OCI-LY1 (cell line): ENCODE data around the gene TMEM200A.
"Not testable (repeated sequence)": the region's sequence is repeated elsewhere in the genome, so short reads cannot be mapped to it uniquely, and the experiment has no call there.

Experiments used
- EZH2 ChIP-seq: fragments of 200-600 bp; sonication (generic), shearing (Covaris generic); IDR thresholded peaks from 2 replicates; pipeline ENCODE4 v1.8.0; 2017; ENCODE audit warnings: borderline replicate concordance, mixed run types, mild to moderate bottlenecking, antibody characterized with exemption, low read length, moderate library complexity, mixed read lengths
- TF ChIP-seq, protein P1 (sequence below): fragments of 200-600 bp; sonication (generic), shearing (Covaris generic); IDR thresholded peaks from 2 replicates; pipeline ENCODE4 v1.5.1; 2017; ENCODE audit warnings: mild to moderate bottlenecking, antibody characterized with exemption, low read length, moderate library complexity, mixed read lengths

DNA sequence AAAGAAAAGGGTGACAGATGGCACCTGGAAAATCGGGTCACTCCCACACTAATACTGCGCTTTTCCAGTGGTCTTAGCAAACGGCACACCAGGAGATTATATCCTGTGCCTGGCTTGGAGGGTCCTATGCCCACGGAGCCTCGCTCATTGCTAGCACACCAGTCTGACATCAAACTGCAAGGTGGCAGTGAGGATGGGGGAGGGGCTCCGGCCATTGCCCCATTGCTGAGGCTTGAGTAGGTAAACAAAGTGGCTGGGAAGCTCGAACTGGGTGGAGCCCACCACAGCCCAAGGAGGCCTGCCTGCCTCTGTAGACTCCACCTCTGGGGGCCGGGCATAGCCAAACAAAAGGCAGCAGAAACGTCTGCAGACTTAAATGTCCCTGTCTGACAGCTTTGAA, 19.5 kb upstream of the TMEM200A start:
- TF ChIP-seq, protein P1, sequence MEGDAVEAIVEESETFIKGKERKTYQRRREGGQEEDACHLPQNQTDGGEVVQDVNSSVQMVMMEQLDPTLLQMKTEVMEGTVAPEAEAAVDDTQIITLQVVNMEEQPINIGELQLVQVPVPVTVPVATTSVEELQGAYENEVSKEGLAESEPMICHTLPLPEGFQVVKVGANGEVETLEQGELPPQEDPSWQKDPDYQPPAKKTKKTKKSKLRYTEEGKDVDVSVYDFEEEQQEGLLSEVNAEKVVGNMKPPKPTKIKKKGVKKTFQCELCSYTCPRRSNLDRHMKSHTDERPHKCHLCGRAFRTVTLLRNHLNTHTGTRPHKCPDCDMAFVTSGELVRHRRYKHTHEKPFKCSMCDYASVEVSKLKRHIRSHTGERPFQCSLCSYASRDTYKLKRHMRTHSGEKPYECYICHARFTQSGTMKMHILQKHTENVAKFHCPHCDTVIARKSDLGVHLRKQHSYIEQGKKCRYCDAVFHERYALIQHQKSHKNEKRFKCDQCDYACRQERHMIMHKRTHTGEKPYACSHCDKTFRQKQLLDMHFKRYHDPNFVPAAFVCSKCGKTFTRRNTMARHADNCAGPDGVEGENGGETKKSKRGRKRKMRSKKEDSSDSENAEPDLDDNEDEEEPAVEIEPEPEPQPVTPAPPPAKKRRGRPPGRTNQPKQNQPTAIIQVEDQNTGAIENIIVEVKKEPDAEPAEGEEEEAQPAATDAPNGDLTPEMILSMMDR, result not testable (repeated sequence)
- TF ChIP-seq EZH2, result not testable (repeated sequence)
